GM18526 (cell line): ENCODE results near the gene NDUFAB1.

Experiments used
- POLR2A ChIP-seq: IDR thresholded peaks from 3 replicates; pipeline ENCODE4 v1.6.1; 2011; ENCODE audit not compliant: insufficient read length; ENCODE audit errors: extremely low read depth

Gene NDUFAB1

GRCh38 chr16:23590181-23590580 is 5.9 kb downstream of the NDUFAB1 start:
- TF ChIP-seq POLR2A, result no peak

GRCh38 chr16:23587726-23588125 is 8.4 kb downstream of the NDUFAB1 start:
- TF ChIP-seq POLR2A, result no peak

GRCh38 chr16:23584186-23585076 is 11.7 kb downstream of the NDUFAB1 start:
- no peak for TF ChIP-seq POLR2A

- TF ChIP-seq POLR2A, result no peak
Observed at GRCh38 chr16:23581764-23582163, 14.4 kb downstream of the NDUFAB1 start.

GRCh38 chr16:23580391-23580790 is 15.7 kb downstream of the NDUFAB1 start:
- TF ChIP-seq POLR2A, result no peak

- TF ChIP-seq POLR2A, result no peak
Observed at GRCh38 chr16:23579371-23579770, 16.7 kb downstream of the NDUFAB1 start.

GRCh38 chr16:23578101-23578830 is 17.9 kb downstream of the NDUFAB1 start:
- TF ChIP-seq POLR2A, result no peak

- no peak for TF ChIP-seq POLR2A
Observed at GRCh38 chr16:23577493-23577892, 18.6 kb downstream of the NDUFAB1 start.

GRCh38 chr16:23575834-23576233 is 20.3 kb downstream of the NDUFAB1 start:
- TF ChIP-seq POLR2A, result no peak

GRCh38 chr16:23573817-23574216 is 22.3 kb downstream of the NDUFAB1 start:
- no peak for TF ChIP-seq POLR2A

GRCh38 chr16:23572394-23572793 is 23.7 kb downstream of the NDUFAB1 start:
- no peak for TF ChIP-seq POLR2A

GRCh38 chr16:23571895-23572294 is 24.2 kb downstream of the NDUFAB1 start:
- TF ChIP-seq POLR2A, result no peak

GRCh38 chr16:23570992-23571632 is 25.0 kb downstream of the NDUFAB1 start:
- TF ChIP-seq POLR2A, result no peak

GRCh38 chr16:23567602-23568001 is 28.5 kb downstream of the NDUFAB1 start:
- no peak for TF ChIP-seq POLR2A

- TF ChIP-seq POLR2A, result no peak
Observed at GRCh38 chr16:23566724-23567123, 29.4 kb downstream of the NDUFAB1 start.
